ENCODE measurements around the gene GRB7. TPM values are rescaled to one million over a fixed set of nuclear protein-coding genes. Genes with fewer than 3 reads are reported as not detected.
A peak's percentile ranks its signal among the peaks of the same experiment; 100 is the strongest.

GRB7 gene
- total RNA-seq, 2 donors from 2014 or later: 22.4 to 40.9 TPM

GRCh38 chr17:39701012-39701783 lies 36.5 kb upstream of the GRB7 start:
- intact Hi-C loops (cut with DNase I): no loop called here
- Histone ChIP-seq H3K9me3 (no peaks in the 10 kb centered on the region), H3K27me3 (no peaks in the 10 kb centered on the region), H3K9ac (ENCODE audit: low read depth in 2 of 2, low read length in 2 of 2) (peak overlapping the region; percentile 92 to 99), H3K27ac (peak overlapping the region; percentile 82), H3K4me1 (peaks cover 15% of the 10 kb centered on the region), H3K36me3 (no peaks in the 10 kb centered on the region), H3K4me3 (peak overlapping the region; percentile 72)
- DNase-seq: peak; percentile 90
- TF ChIP-seq CTCF (IDR thresholded peaks at IDR 0.05): no peak

- intact Hi-C loops (cut with DNase I): no loop called here
- peaks cover 22% of the 10 kb centered on the region for H3K4me1 ChIP-seq
- no peak for TF ChIP-seq CTCF (IDR thresholded peaks at IDR 0.05)
- H3K27me3 ChIP-seq: no peaks in the 10 kb centered on the region
- H3K4me3 ChIP-seq: no peak overlapping the region
- H3K9ac ChIP-seq (ENCODE audit: low read depth in 2 of 2, low read length in 2 of 2): peak overlapping the region in 1 of 2 donors; percentile 99
- peak overlapping the region; percentile 82 for H3K27ac ChIP-seq
- no peaks in the 10 kb centered on the region for H3K36me3 ChIP-seq
- no peaks in the 10 kb centered on the region for H3K9me3 ChIP-seq
- DNase-seq: no peak
Observed at GRCh38 chr17:39701784-39702422, 35.8 kb upstream of the GRB7 start.

- Histone ChIP-seq H3K36me3 (peaks cover 3% of the 10 kb centered on the region), H3K27ac (peak overlapping the region; percentile 37), H3K9me3 (no peaks in the 10 kb centered on the region), H3K4me3 (no peak overlapping the region), H3K9ac (ENCODE audit: low read depth in 2 of 2, low read length in 2 of 2) (peak overlapping the region in 1 of 2 donors; percentile 93), H3K27me3 (no peaks in the 10 kb centered on the region), H3K4me1 (peaks cover 23% of the 10 kb centered on the region)
- no peak for DNase-seq
- intact Hi-C loops (cut with DNase I): no loop called here
- no peak for TF ChIP-seq CTCF (IDR thresholded peaks at IDR 0.05)
Observed at GRCh38 chr17:39702901-39703893, 34.5 kb upstream of the GRB7 start.

GRCh38 chr17:39703913-39704312 lies 33.8 kb upstream of the GRB7 start:
- peak overlapping the region in 1 of 2 donors; percentile 93 for H3K9ac ChIP-seq (ENCODE audit: low read depth in 2 of 2, low read length in 2 of 2)
- H3K4me1 ChIP-seq: peaks cover 23% of the 10 kb centered on the region

More at GRCh38 chr17:39703913-39704312, 33.8 kb upstream of the GRB7 start:
- H3K9me3 ChIP-seq: no peaks in the 10 kb centered on the region
- DNase-seq: no peak
- no peaks in the 10 kb centered on the region for H3K27me3 ChIP-seq
- TF ChIP-seq CTCF (IDR thresholded peaks at IDR 0.05): no peak
- peak overlapping the region; percentile 37 for H3K27ac ChIP-seq
- H3K4me3 ChIP-seq: no peak overlapping the region
- peaks cover 9% of the 10 kb centered on the region for H3K36me3 ChIP-seq
- intact Hi-C loops (cut with DNase I): no loop called here

Measured in colonic mucosa (tissue), 4 donors.